HG03460 (cell line): ENCODE data around the gene CPVL.

Source experiments
- ATAC-seq: cut with Tn5 transposase; IDR thresholded peaks from one replicate; pipeline ENCODE4 v1.9.1; 2021; ENCODE audit not compliant: unreplicated experiment

Gene CPVL

GRCh38 chr7:29045258-29046086 is 100.9 kb downstream of the CPVL start:
- no peak for ATAC-seq

DNA sequence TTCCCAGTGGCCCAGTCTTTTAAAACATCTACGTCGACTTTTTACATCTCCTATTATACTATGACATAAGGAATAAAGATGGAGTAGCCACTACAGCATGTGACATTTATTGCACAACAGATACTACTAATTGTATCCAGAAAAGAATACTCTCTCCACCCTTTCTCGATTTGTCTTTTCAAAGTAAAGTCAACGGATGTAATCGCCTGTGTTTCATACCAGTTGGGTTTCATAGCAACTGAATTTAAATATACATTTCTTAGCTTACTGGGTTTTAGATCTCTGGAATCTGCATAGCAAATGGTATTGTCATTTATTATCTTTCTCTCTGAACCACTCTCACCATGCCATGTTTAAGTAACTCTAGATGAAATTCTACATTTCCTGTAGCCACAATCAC is 101.8 kb downstream of the CPVL start:
- no peak for ATAC-seq

DNA sequence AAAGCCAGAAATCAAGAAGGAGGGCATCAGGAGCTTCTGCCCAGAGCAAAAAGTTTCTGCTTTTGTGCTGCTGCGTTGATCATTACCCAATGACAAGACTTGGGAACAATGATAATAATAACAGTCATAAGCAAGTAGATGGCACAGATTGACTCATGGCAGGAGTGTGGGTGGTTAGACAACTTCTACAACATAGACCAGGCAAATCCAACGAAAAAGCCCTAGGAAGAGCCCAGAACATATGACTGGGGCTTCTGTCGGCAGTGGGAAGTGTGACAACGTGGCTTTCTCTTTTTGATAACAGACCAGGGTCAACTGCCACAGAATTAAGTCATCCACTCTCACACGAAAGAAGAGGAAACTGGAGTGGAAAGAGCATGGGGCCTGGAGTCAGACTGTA is 102.8 kb downstream of the CPVL start:
- ATAC-seq: no peak

DNA sequence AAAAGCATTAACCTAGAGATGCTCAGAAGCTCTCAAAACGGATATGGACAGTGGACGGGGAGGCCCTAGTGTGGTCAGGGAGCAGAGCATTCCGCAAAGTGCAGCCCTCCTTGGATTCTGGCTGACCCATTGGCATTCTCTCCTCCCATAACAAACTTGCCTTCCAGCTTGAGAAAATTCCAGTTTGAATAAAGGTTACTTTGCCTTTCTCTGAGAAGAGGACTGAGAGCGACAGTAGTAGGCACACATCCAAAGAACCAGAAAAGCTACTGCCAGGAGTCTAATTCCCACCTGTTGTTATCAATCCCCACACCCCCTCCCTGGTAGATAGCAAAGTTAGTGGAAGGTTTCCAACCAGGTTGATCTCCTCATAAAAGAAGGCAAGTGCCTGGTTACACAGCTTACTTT is 103.5 kb downstream of the CPVL start:
- ATAC-seq: no peak

GRCh38 chr7:29041991-29042390 is 104.3 kb downstream of the CPVL start:
- no peak for ATAC-seq

- no peak for ATAC-seq
These were observed 105.8 kb downstream of the CPVL start for GRCh38 chr7:29040579-29040925.

GRCh38 chr7:29039821-29040578 is 106.3 kb downstream of the CPVL start:
- no peak for ATAC-seq

GRCh38 chr7:29038463-29038862 is 107.9 kb downstream of the CPVL start:
- no peak for ATAC-seq

DNA sequence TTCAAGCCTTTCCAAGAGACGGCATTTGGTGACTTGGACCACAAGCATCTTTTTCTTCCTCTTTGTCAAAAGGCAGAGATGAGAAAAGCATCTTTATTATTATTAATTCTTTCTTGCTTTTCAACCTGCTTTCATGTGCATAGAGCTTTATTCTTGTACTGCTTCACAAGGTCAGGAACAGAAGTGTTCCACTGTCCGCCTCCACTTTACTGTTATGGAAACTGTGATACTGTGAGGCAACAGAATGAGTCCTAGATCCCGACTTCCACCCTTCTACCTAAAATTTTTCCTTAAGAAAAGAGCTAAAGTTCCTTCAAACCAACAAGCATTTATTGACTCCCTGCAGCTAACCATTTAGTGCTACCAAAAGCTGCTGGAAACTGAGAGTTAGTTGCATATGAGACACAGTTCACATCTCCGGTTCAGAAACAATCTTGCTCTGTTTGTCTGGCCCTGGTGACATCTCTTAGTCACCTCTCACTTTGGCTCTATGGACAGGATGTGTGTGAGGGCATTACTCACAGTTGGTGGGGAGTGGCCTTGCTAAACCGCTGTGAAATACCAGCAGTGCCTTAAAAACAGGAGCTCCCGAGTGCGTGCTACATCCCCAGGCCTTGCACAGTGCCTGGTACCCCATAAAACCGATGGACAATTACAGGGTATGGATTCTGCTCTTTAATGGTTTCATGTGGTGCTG is 111.1 kb downstream of the CPVL start:
- no peak for ATAC-seq

- no peak for ATAC-seq
These were observed 112.8 kb downstream of the CPVL start for GRCh38 chr7:29033584-29033983.

GRCh38 chr7:29032146-29032545 is 114.2 kb downstream of the CPVL start:
- ATAC-seq: no peak

GRCh38 chr7:29030781-29031275 is 115.5 kb downstream of the CPVL start:
- ATAC-seq: no peak

DNA sequence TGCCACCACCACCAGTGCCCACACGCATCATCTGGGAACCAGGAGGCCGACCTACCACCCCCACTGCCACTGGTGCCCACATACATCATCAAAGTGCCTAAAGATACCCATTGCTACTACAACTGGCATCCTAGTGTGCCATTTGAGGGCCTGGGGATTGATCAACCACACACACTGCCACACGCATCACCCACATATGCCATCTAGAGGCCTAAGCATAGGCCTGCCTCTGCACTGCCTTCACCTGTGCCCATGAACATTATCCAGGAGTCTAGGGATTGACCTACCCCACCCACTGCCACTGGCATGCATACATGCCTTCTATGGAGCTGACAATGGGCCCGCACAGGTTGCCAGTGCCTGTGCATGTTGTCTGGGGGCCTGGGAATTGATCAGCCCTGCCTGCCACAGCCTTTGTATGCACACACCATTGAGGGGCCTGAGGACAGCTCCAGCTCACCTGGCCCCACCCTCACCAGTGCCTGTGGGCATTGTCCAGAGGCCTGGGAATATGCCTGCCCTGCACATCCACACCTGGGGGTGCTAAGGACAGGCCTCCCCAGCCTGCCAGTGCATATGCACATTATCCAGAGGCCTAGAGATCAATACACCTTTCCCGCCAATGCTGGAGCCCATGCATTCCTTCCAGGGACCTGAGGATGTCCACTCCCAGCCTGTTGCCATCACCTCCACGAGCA is 123.9 kb downstream of the CPVL start:
- no peak for ATAC-seq

- ATAC-seq: no peak
These were observed 126.4 kb downstream of the CPVL start for GRCh38 chr7:29019896-29020295.

- no peak for ATAC-seq
These were observed 127.0 kb downstream of the CPVL start for GRCh38 chr7:29019387-29019786.

- no peak for ATAC-seq
These were observed 128.6 kb downstream of the CPVL start for GRCh38 chr7:29017713-29018112.

DNA sequence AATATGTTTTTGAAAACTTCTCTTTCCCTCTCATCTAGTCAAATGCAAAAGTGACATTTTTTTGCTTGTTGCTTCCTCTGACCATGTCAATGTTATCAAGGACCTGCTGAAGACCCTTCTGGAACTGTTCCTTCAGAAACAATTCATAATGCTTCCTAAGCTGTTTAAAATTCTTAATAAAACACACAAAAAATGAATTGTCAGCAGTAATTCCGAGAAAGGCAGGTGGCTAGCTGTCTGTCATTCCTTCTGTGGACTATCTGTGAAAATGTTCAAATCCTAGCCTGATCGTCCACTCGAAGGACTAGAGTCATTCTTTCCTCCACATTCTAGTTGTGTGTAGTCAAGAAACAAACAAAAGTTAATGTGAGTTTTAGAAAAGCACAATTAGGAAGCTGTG is 131.6 kb downstream of the CPVL start:
- no peak for ATAC-seq

DNA sequence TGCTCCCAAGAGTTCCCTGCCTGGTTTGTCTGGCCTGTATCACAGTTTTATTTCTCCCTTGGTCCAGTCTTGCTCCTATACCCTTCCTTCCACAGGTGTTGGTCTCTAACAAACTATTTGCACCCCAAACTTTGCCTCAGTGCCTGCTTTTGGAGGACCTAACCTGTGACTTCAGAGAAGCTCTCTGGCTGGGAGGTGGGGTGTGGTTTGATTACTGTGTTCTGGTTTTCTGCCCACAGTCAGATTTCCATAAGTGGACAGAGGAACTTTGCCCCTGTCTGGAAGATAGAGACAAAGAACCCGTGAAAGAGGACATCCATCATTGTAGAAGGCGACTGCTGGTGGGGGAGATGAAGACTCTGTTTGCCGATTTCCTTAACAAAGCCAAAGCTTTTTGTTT is 132.4 kb downstream of the CPVL start:
- ATAC-seq: no peak

DNA sequence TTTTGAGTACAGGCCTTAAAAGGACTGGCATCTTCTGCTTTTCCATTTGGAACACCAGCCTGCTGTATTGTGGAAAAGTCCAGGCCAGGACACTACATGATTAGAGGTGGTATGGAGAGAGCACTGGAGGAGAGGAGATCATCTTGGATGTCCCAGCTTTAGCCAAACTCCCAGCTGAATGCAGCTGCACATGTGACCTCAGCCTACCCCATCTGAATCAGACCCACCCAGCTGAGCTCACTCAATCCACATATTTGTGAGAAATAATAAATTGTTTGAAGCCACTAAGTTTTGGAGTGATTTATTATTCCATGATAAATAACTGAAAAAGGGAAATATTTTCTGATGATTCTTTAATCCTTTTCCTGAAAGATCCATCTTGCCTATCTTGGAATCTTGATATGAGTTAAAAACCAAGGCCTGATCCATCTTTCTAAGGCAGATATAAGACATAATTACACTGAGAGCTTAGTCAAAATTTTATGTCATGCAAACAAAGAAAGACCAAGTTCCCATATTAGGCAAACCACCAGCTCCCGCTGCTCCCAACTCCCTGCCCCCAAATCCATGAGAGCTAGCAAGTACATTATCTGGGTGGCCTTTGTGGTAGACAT is 133.1 kb downstream of the CPVL start:
- ATAC-seq: no peak

GRCh38 chr7:29009947-29010346 is 136.4 kb downstream of the CPVL start:
- ATAC-seq: no peak

- ATAC-seq: no peak
These were observed 137.7 kb downstream of the CPVL start for GRCh38 chr7:29008590-29008989.
